Sciatic nerve (tissue), 2 donors: ENCODE measurements around the gene ETV3L. TPM values are rescaled to one million over a fixed set of nuclear protein-coding genes. Genes with fewer than 3 reads are reported as not detected.
"Not testable (repeated sequence)": the region's sequence is repeated elsewhere in the genome, so short reads cannot be mapped to it uniquely, and the experiment has no call there.

Experiments used
- ATAC-seq: fragments of 200-7000 bp; cut with Tn5 transposase; one replicate; pipeline ENCODE4 v1.9.1; 2020; ENCODE audit warnings: mild to moderate bottlenecking, moderate library complexity
- DNase-seq: peaks from one replicate; pipeline ENCODE4 v3.0.0-alpha.2; 2020; ENCODE audit warnings: low spot score
- intact Hi-C: fragments of 100-400 bp; cut with DNase I; formaldehyde crosslinking; loops from one replicate; pipeline ENCODE4 v1.14.2; 2022
- total RNA-seq: library from RNA; stranded (reverse); fragmentation: NEBNext Ultra II Directional; extraction: Animal tissue kit (Norgen Biotek cat#: 25700); gene quantifications from one replicate; pipeline ENCODE4 v1.2.1, GENCODE V29; 2021
- donor health status: DM: no; HTN: no; CAD: no.
- donor health status: DM: no; HTN: no; CAD: no.

Gene ETV3L
- total RNA-seq, 1 donor from 2014 or later, result not detected

DNA sequence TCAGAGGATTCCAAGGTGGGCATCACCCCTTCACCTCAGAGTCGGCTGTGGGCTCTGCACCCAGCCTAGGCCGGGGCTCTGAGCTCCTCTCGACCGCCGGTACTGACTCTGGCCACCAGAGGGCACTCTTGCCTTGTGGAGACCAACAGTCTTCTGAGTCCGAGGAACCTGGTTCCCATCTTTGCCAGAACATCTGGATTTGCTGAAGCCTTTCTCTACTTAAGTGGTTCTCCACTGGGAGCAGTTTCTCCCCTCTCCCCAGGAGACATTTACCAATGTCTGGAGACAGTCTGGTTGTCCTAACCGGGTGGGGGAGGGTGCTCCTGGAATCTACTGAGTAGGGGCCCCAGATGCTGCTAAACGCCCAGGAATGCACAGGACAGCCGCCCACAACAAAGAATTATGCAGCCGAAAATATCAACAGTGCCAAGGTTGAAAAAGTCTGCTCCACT lies 9.4 kb downstream of the ETV3L start:
- ATAC-seq (peak; percentile 93), DNase-seq (peak; percentile 97)
- intact Hi-C loops, result loop anchor here (5.0 kb wide), 1 partner anchor 67 kb away; no protein-coding TSS in a partner anchor

DNA sequence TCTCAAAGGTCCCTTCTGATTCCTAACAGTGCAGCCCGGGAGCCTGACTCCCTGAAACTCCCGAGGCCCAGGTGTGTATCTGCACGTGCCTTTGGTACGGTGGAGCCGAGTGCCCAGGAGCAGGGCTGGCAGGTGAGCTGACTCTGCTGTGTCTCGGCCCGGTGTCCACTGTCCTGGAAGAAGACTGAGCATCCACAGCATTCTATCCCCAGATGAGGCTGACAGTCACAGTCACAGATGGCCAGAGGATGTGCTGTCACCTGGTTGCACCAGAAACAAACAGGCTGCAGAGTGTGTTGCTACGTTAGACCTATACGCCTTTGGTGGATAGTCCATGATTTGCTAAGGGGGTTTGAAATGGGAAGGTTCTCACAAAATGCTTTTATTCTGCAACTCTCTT lies 9.8 kb downstream of the ETV3L start:
- DNase-seq (peak; percentile 58), ATAC-seq (no peak)

DNA sequence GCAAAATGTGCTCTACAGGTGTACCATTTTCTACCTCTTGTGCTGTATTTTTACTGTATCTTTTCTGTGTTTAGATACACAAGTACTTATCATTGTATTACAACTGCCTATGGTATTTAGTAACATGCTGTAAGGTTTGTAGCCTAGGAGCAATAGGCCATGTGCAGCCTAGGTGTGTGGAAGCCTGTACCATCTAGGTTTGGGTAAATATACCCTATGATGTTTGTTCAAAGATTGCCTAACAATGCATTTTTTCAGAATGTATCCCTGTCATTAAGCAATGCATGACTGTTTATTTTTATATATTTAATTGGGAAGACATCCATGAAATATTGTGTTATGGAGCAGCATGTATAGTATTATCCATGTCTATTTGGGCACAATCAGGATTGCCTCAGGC lies 11.0 kb downstream of the ETV3L start:
- DNase-seq (no peak), ATAC-seq (no peak)
- intact Hi-C loops, result no loop called here

More for the DNA sequence above, 9.8 kb downstream of the ETV3L start:
- intact Hi-C loops, result loop anchor here (5.0 kb wide), 1 partner anchor 68 kb away; no protein-coding TSS in a partner anchor

DNA sequence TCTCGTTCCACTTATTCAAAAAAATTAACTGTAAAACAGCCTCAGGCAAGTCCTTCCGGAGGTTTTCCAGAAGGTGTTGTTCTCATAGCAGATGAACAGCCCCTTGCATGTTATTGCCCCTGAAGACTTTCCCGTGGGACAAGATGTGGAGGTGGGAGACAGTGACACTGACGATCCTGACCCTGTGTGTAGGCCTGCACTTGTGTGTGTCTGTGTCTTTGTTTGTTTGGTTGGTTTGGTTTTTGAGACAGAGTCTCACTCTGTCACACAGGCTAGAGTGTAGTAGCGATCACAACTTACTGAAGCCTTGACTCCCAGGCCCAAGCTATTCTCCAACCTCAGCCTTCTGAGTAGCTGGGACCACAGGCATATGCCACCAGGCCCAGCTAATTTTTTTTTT lies 12.6 kb downstream of the ETV3L start:
- intact Hi-C loops, result no loop called here
- DNase-seq (no peak), ATAC-seq (no peak)

DNA sequence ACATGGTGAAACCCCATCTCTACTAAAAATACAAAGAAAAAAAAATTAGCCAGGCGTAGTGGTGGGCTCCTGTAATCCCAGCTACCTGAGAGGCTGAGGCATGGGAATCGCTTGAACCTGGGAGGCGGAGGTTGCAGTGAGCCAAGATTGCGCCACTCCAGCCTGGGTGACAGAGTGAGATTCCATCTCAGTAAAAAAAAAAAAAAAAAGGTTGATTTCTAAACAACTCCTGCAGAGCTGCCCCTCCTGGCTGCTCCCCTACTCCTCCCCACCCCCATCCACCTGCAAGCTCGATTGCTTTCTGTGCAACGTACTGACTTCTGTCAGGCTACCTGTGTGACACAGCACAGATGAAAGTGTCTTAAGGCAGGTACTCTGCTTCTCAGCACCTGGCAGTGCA lies 13.3 kb downstream of the ETV3L start:
- intact Hi-C loops, result no loop called here
- ATAC-seq, result no peak
- no peak for DNase-seq

DNA sequence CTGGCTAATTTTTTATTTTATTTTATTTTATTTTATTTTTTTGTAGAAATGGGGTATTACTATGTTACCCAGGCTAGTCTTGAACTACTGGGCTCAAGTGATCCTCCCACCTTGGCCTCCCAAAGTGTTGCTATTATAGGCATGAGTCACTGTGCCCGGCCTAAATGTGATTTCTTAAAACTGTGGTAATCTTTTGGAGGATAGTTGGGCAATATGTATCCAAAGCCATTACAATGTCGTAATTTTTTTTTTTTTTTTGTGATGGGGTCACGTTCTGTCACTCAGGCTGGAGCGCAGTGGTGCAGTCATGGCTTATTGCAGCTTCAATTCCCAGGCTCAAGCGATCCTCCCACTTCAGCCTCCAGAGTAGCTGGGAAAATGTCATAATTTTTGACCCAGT lies 14.2 kb downstream of the ETV3L start:
- no peak for DNase-seq
- ATAC-seq, result no peak
- intact Hi-C loops, result no loop called here

DNA sequence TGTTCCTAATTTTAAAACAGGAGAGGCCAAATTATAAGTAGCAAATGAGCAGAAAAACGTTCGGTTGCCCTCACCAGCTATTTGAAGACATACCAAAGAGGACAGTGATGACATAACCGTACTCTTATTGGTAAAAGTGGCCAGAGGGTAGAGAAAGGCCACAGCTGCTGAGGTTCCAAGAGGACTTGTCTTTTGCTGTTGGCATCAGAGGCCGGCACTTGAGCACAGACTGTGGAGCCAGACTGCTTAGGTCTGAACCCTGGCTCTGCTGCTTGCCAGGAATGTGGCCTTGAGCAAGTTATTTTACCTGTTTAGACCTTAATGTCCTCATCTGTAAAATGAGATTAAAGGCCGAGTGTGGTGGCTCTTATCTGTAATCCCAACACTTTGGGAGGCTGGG lies 14.9 kb downstream of the ETV3L start:
- DNase-seq, result no peak
- intact Hi-C loops, result no loop called here
- ATAC-seq, result no peak

DNA sequence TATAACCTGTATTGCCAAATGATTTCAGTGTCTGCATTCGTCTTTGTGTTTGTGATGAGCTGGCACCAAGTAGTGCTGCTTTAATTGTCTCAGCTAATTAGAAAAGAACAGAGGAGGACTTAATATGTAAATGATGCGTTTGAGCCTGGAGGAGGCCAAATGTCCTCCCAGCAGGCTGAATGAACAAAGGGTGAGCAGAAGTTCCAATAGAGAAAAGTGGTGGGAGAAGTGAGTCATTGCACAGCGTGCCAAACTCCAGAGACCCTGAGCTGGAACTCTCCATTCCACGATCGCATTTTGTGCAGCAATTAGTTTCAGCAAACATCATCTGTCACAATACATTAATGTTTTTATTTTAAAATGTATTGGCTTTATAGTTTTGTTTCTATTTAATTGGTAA lies 17.9 kb downstream of the ETV3L start:
- intact Hi-C loops, result no loop called here
- ATAC-seq, result no peak
- DNase-seq, result no peak

DNA sequence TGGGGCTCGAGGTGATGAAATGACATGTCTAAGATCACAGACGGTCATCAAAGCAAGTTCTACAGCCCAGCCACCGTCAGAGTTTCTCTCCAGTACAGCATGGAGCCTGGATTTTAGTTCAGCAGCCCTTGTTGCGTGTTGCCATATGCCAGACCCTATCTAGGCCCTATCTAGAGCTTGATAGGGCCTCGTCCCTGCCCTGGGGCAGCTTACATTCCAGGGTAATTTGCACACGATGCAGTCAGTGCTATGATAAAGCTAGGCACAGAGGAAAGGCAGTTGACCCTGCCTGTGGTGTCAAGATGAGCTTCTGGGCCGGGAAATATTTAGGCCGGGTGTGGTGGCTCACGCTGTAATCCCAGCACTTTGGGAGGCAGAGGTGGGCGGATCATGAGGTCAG lies 18.9 kb downstream of the ETV3L start:
- ATAC-seq, result no peak

DNA sequence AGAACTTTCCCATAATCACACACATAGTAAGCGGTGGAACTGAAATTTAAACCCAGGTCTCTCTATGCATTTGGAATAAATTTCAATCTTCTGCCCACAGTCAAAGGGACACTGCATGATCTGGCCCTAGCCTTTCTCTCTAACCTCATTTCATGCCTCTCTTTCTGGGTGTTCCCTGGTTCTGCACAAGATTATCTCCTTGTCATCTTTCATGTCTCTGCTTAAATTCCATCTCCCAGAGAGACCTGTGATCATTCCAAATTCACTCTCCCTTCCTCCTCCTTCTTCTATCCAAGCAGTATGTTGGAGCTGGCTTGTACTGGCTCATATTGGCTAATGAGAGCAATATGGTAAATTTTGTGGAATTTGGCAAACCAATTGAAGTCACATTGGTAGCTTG lies 22.2 kb downstream of the ETV3L start:
- intact Hi-C loops, result no loop called here
- DNase-seq (no peak), ATAC-seq (no peak)

More for the DNA sequence above, 18.9 kb downstream of the ETV3L start:
- intact Hi-C loops, result no loop called here
- DNase-seq, result no peak

DNA sequence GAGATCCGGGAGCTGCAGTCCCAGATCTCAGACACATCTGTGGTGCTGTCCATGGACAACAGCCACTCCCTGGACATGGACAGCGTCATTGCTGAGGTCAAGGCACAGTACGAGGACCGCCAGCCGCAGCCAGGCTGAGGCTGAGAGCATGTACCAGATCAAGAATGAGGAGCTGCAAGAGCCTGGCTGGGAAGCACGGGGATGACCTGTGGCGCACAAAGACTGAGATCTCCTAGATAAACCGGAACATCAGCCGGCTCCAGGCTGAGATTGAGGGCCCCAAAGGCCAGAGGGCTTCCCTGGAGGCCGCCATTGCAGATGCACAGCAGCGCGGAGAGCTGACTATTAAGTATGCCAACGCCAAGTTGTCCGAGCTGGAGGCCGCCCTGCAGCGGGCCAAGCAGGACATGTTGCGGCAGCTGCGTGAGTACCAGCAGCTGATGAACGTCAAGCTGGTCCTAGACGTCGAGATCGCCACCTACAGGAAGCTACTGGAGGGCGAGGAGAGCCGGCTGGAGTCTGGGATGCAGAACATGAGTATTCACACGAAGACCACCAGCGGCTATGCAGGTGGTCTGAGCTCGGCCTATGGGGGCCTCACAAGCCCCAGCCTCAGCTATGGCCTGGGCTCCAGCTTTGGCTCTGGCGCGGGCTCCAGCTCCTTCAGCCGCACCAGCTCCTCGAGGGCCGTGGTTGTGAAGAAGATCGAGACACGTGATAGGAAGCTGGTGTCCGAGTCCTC lies 25.5 kb downstream of the ETV3L start:
- intact Hi-C loops, result no loop called here
- DNase-seq (peak; percentile 85), ATAC-seq (peak; percentile 49)

DNA sequence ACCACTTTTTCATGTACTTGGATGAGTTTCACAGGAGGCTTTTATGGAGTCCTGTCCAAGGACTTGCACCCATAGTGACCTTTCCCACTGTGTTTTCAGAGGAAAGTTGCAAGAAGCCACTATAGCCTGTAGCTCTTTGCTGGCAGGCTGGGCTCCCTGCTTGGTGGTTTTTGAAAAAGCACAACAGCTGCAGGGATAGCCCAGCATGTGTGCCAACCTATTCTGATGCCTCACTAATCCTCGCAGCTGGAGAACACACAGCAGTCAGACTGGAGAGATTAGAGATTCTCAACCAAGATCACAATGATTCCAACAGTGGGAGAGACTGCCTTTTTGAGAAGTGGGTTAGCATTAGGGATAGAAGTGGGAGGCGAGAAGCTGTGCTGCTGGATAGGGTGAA lies 30.0 kb downstream of the ETV3L start:
- ATAC-seq (no peak), DNase-seq (no peak)
- intact Hi-C loops, result no loop called here

DNA sequence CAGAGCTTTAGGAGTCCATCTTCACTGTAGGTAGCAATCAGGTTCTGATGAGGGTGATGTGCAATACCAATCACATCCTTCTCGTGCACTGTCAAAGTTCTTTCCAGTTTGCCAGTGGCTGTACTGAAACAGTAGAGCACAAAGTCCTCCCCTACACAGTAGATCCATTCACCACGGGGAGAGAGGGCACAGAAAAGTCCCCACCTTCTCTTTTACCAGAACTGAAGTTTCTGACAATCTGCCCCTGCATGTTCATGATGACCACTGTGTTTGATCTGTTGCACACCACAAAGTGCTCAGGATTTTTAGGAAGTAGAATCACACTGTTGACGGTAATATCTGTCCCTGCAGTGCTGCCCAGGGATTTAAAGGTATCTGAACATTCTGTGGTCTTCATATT lies 40.4 kb downstream of the ETV3L start:
- ATAC-seq, intact Hi-C loops, DNase-seq: not testable (repeated sequence)

DNA sequence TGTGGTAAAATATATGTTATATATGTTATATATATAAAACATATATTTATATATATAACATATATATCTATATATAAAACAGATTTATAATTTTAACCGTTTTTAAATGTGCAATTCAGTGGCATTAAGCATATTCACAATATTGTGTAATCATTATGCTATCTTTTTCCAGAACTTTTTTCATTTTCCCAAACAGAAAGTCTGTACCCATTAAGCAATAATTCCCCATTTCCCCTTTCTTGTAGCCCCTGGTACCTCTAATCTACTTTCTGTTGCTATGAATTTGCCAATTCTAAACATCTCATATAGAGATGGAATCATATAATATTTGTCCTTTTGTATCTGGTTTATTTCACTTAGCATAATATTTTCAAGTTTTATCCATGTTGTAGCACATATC lies 43.3 kb downstream of the ETV3L start:
- intact Hi-C loops, result no loop called here
- no peak for DNase-seq
- no peak for ATAC-seq

DNA sequence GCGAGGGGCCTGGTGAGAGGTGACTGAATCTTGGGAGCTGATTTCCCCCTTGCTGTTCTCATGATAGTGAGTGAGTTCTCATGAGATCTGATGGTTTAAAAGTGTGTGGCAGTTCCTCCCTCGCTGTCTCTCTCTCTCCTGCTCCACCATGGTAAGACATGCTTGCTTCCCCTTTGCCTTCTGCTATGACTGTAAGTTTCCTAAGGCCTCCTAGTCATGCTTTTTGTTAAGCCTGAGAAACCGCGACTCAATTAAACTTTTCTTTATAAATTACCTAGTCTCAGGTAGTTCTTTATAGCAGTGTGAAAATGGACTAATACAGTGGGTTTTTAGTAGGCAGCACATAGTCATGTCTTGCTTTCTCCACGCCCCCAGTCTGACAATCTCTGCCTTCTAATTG lies 43.9 kb downstream of the ETV3L start:
- ATAC-seq, DNase-seq, intact Hi-C loops: not testable (repeated sequence)

DNA sequence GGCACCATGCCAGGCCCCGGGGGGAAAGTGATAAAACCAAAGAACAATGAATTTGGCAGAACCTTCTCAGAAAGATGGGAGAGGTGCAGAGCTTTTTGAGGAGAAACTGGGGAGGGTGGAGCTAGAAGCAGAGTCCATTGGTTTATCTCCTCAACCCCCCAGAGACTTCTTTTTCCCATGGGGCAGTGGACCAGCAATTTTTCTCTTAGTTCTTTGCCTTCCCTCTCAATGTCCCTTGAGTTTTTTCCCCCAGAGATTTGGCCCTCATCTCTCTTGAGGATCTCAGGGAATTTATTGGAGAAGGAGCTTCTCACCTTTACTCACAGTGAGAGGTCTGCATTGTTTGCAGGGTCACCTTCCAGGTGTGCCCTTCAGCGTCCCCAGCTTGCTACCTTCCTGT lies 48.8 kb downstream of the ETV3L start:
- DNase-seq (no peak), ATAC-seq (no peak)
- intact Hi-C loops, result no loop called here

DNA sequence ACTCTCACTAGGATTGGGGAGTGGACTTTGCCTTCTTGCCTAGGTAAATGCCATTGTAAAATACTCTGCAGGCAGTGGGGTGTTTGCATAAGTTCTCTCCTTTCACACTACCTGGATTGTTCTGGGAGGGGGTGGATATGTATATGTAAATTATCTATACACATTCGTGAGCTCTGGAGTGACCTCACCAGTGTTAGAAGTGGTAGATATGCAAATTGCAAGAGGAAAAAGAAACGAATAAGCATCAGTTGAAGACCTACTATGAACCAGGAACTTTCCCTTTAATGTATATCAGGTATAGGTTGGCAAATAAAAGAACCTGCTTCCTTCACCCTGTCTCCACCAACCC lies 52.6 kb downstream of the ETV3L start:
- DNase-seq (no peak), ATAC-seq (no peak)
- intact Hi-C loops, result loop anchor here (5.0 kb wide), 1 partner anchor 310 kb away; no protein-coding TSS in a partner anchor

DNA sequence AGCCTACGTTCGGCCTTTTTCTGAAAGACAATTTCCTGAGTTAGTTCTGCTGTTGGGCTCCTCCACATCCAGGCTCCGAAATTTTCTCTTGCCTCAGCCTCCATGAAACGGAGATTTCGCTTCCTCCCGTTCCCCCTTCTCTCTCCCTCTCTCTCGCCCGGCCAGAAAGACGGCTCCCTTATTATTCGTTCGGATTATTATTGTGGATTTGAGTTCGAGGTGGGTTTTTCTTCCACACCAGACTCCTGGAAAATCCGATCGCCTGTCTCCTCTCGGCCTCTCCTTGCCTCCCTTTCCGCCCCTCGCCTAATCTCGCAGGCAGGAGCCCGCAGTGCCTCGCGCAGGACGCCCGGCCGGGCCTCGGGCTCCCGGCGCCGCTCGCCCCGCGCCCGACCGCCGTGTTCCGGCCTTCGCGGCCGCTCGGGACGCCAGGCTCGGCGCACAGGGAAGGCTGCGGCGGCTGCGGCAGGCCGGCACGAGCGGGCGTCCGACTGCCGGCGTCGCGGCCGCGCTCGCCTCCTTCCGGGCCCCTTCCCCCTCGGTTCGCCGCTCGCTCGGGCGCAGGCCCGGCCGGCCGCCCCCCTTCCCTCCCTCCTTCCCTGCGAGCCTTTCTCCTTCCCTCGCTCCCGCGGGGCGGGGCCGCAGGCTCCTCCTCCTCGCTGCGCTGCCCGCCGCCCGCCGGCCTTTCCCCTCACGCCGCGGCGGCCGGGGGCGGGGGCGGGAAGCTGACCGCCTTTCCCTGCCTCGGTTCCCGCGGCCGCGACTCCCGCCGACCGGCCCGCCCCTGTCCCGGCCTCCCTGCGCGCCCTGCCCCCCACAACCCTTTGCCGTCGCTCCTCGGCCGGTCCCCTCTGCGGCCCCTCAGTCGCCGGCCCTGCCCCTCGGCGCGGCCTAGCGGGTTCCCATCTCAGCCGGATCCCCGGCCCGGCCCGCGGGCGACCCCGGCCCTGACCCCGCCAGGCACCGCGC lies 54.1 kb downstream of the ETV3L start, which contains the start of gene ARHGEF11:
TSS of gene ARHGEF11 (minus strand) at position 493 of the 969 bp plus-strand sequence. CDS start 1,412 bp downstream, outside the sequence.
- ATAC-seq, result peak; percentile 99
- intact Hi-C loops, result loop anchor here (5.0 kb wide), 1 partner anchor 308 kb away; no protein-coding TSS in a partner anchor
- DNase-seq, result peak; percentile 95

DNA sequence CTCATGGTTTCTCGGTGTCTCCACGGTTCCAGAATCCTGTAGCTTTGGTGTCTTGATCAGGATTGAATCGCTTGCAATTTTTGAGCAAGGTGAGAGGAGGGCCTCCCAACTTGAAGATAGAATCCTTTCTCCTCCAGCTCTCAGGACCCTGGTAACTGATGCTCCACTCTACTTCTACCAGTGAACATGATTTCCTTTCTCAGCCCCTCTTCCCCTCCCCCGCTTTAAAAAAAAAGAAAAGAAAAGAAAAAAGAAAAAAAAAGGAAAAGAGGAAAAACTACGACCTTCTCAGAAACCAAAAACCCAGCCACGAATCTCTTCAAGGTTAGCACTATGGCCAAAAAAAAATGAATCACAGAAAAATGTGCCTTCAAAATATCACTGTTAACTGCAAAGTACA lies 55.3 kb downstream of the ETV3L start:
- no peak for DNase-seq
- no peak for ATAC-seq
- intact Hi-C loops, result no loop called here

DNA sequence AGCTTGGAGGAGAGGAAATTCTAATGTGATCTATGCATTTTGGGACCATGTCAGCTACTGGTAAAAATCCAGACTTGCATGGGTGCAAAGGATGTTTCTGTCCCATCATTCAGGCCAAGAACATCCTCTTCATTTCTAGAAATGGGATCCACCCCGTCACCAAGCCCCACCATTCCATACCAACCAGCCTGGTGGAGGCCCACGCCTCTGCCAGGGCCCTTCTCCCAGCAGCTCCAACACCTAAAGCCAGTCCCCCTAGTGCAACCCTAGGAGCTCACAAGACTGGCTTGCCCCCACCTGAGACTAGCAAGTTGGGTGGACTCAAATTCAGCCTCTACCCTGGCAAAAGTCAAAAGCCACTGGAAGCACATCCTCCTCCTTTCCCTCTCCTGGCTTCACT lies 55.9 kb downstream of the ETV3L start:
- ATAC-seq (no peak), DNase-seq (no peak)
- intact Hi-C loops, result no loop called here
